Activated T-helper 2 cell treated with anti-CD3 and anti-CD28 coated beads, Interferon-gamma antibody, Interleukin-2, Interleukin-4, amounts not matched to agents 10 μg/mL and 5 μg/mL and 100 μg/mL, durations not matched to agents 14 hours and 24 hours and 36 hours (primary cell): ENCODE measurements around the gene JMJD4. TPM values are rescaled to one million over a fixed set of nuclear protein-coding genes. Genes with fewer than 3 reads are reported as not detected.
A peak's percentile ranks its signal among the peaks of the same experiment; 100 is the strongest.

Experiments used
- DNase-seq: peaks from one replicate; pipeline ENCODE4 v3.0.0; 2021; ENCODE audit warnings: low spot score
- H3K27ac Mint-ChIP-seq: one replicate; pipeline ENCODE4 v1.8.0; 2021; ENCODE audit warnings: mixed read lengths
- H3K27me3 Mint-ChIP-seq: one replicate; pipeline ENCODE4 v1.8.0; 2021; ENCODE audit warnings: low read depth, mixed read lengths
- H3K36me3 Mint-ChIP-seq: one replicate; pipeline ENCODE4 v1.8.0; 2021; ENCODE audit warnings: low read depth, mixed read lengths
- H3K4me1 Mint-ChIP-seq: one replicate; pipeline ENCODE4 v1.8.0; 2021; ENCODE audit warnings: low read depth, mixed read lengths
- H3K4me3 Mint-ChIP-seq: one replicate; pipeline ENCODE4 v1.8.0; 2021; ENCODE audit warnings: low read depth, mild to moderate bottlenecking, moderate library complexity, mixed read lengths
- H3K9me3 Mint-ChIP-seq: one replicate; pipeline ENCODE4 v1.8.0; 2021; ENCODE audit warnings: mixed read lengths
- intact Hi-C: fragments of 100-400 bp; cut with micrococcal nuclease; formaldehyde crosslinking; loops from one replicate; pipeline ENCODE4 v1.15.1; 2023
- total RNA-seq: library from RNA; stranded (reverse); gene quantifications from 2 replicates; pipeline ENCODE4 v1.2.3, GENCODE V29; 2022

The JMJD4 gene
- total RNA-seq, 1 donor from 2014 or later, result 26.6 TPM

- H3K4me1 Mint-ChIP-seq, result peaks cover 14% of the 10 kb centered on the region
- no peaks in the 10 kb centered on the region for H3K36me3 Mint-ChIP-seq
- intact Hi-C loops, result no loop called here
- no peak for DNase-seq
- no peaks in the 10 kb centered on the region for H3K27me3 Mint-ChIP-seq
- no peak overlapping the region for H3K27ac Mint-ChIP-seq
- no peaks in the 10 kb centered on the region for H3K9me3 Mint-ChIP-seq
- H3K4me3 Mint-ChIP-seq, result no peak overlapping the region
These were observed 7.9 kb upstream of the JMJD4 start for GRCh38 chr1:227742738-227743715.

GRCh38 chr1:227741166-227741870, 6.2 kb upstream of the JMJD4 start:
- intact Hi-C loops, result no loop called here
- no peaks in the 10 kb centered on the region for H3K27me3 Mint-ChIP-seq
- H3K27ac Mint-ChIP-seq, result no peak overlapping the region
- no peak overlapping the region for H3K4me3 Mint-ChIP-seq
- peaks cover 4% of the 10 kb centered on the region for H3K36me3 Mint-ChIP-seq
- no peaks in the 10 kb centered on the region for H3K9me3 Mint-ChIP-seq
- no peak for DNase-seq
- peaks cover 21% of the 10 kb centered on the region for H3K4me1 Mint-ChIP-seq

- DNase-seq, result no peak
- H3K27me3 Mint-ChIP-seq, result no peaks in the 10 kb centered on the region
- H3K4me3 Mint-ChIP-seq, result no peak overlapping the region
- no peaks in the 10 kb centered on the region for H3K9me3 Mint-ChIP-seq
- peaks cover 27% of the 10 kb centered on the region for H3K4me1 Mint-ChIP-seq
- peaks cover 4% of the 10 kb centered on the region for H3K36me3 Mint-ChIP-seq
- intact Hi-C loops, result no loop called here
- no peak overlapping the region for H3K27ac Mint-ChIP-seq
These were observed 5.4 kb upstream of the JMJD4 start for GRCh38 chr1:227740401-227740960.

GRCh38 chr1:227739636-227740035, 4.5 kb upstream of the JMJD4 start:
- Mint-ChIP-seq H3K4me3 (no peak overlapping the region), H3K27me3 (no peaks in the 10 kb centered on the region), H3K4me1 (peaks cover 23% of the 10 kb centered on the region), H3K27ac (no peak overlapping the region), H3K9me3 (no peaks in the 10 kb centered on the region), H3K36me3 (peaks cover 5% of the 10 kb centered on the region)
- intact Hi-C loops, result loop anchor here (10.0 kb wide), 2 partner anchors 365 to 425 kb away; partner anchors contain the start of genes C1orf35, IBA57 and MRPL55
- DNase-seq, result no peak

- Mint-ChIP-seq H3K27ac (no peak overlapping the region), H3K27me3 (no peaks in the 10 kb centered on the region), H3K9me3 (no peaks in the 10 kb centered on the region), H3K4me3 (no peak overlapping the region), H3K4me1 (peaks cover 21% of the 10 kb centered on the region), H3K36me3 (peaks cover 10% of the 10 kb centered on the region)
- intact Hi-C loops, result loop anchor here (10.0 kb wide), 2 partner anchors 366 to 426 kb away; partner anchors contain the start of genes C1orf35, IBA57 and MRPL55
- no peak for DNase-seq
These were observed 3.7 kb upstream of the JMJD4 start for GRCh38 chr1:227738820-227739219.

- H3K36me3 Mint-ChIP-seq, result peaks cover 22% of the 10 kb centered on the region
- intact Hi-C loops, result loop anchor here (10.0 kb wide), 2 partner anchors 368 to 428 kb away; partner anchors contain the start of genes C1orf35, IBA57 and MRPL55
- H3K4me3 Mint-ChIP-seq, result peak overlapping the region; percentile 96
- no peaks in the 10 kb centered on the region for H3K9me3 Mint-ChIP-seq
- peaks cover 23% of the 10 kb centered on the region for H3K4me1 Mint-ChIP-seq
- no peaks in the 10 kb centered on the region for H3K27me3 Mint-ChIP-seq
- no peak for DNase-seq
- H3K27ac Mint-ChIP-seq, result peak overlapping the region; percentile 49
These were observed 1.8 kb upstream of the JMJD4 start for GRCh38 chr1:227736814-227737432.

GRCh38 chr1:227735539-227736285, 610 bp upstream of the JMJD4 start:
- Mint-ChIP-seq H3K27me3 (no peaks in the 10 kb centered on the region), H3K9me3 (no peaks in the 10 kb centered on the region), H3K36me3 (peaks cover 22% of the 10 kb centered on the region), H3K27ac (peak overlapping the region; percentile 93), H3K4me1 (peaks cover 20% of the 10 kb centered on the region), H3K4me3 (peak overlapping the region; percentile 96)
- intact Hi-C loops, result loop anchor here (1.0 to 10.0 kb wide), 4 partner anchors 27 to 429 kb away; partner anchors contain the start of genes C1orf35, IBA57 and MRPL55
- DNase-seq, result no peak

- H3K27me3 Mint-ChIP-seq, result no peaks in the 10 kb centered on the region
- no peaks in the 10 kb centered on the region for H3K9me3 Mint-ChIP-seq
- peaks cover 23% of the 10 kb centered on the region for H3K4me1 Mint-ChIP-seq
- peak overlapping the region; percentile 87 for H3K27ac Mint-ChIP-seq
- DNase-seq, result no peak
- peak overlapping the region; percentile 96 for H3K4me3 Mint-ChIP-seq
- intact Hi-C loops, result loop anchor here (10.0 kb wide), 2 partner anchors 370 to 430 kb away; partner anchors contain the start of genes C1orf35, IBA57 and MRPL55
- H3K36me3 Mint-ChIP-seq, result peaks cover 22% of the 10 kb centered on the region
These were observed 601 bp downstream of the JMJD4 start for GRCh38 chr1:227734546-227734855.

- no peak for DNase-seq
- intact Hi-C loops, result loop anchor here (10.0 kb wide), 2 partner anchors 371 to 431 kb away; partner anchors contain the start of genes C1orf35, IBA57 and MRPL55
- Mint-ChIP-seq H3K9me3 (no peaks in the 10 kb centered on the region), H3K36me3 (peaks cover 22% of the 10 kb centered on the region), H3K27me3 (no peaks in the 10 kb centered on the region), H3K4me3 (peak overlapping the region; percentile 96), H3K27ac (peak overlapping the region; percentile 87), H3K4me1 (peaks cover 23% of the 10 kb centered on the region)
These were observed 1.2 kb downstream of the JMJD4 start for GRCh38 chr1:227733751-227734545.

GRCh38 chr1:227733309-227733705, 1.8 kb downstream of the JMJD4 start:
- peaks cover 22% of the 10 kb centered on the region for H3K36me3 Mint-ChIP-seq
- no peak overlapping the region for H3K27ac Mint-ChIP-seq
- H3K27me3 Mint-ChIP-seq, result no peaks in the 10 kb centered on the region
- intact Hi-C loops, result loop anchor here (10.0 kb wide), 2 partner anchors 371 to 431 kb away; partner anchors contain the start of genes C1orf35, IBA57 and MRPL55
- DNase-seq, result no peak
- peak overlapping the region; percentile 96 for H3K4me3 Mint-ChIP-seq
- peaks cover 23% of the 10 kb centered on the region for H3K4me1 Mint-ChIP-seq
- H3K9me3 Mint-ChIP-seq, result no peaks in the 10 kb centered on the region
